Ishikawa (cell line): Measurements from ENCODE around the gene EZH2.

ENCODE experiments used
- CEBPB ChIP-seq: IDR thresholded peaks from 2 replicates; pipeline ENCODE4 v1.6.1; 2012
- CREB1 ChIP-seq: IDR thresholded peaks from 2 replicates; pipeline ENCODE4 v1.6.1; 2012; ENCODE audit warnings: low read depth
- EGR1 ChIP-seq: IDR thresholded peaks from 2 replicates; pipeline ENCODE4 v1.6.1; 2012
- REST ChIP-seq: IDR thresholded peaks from 2 replicates; pipeline ENCODE4 v1.6.1; 2012; ENCODE audit warnings: low read depth, mild to moderate bottlenecking
- TEAD4 ChIP-seq: IDR thresholded peaks from 2 replicates; pipeline ENCODE4 v1.6.1; 2012
- YY1 ChIP-seq: IDR thresholded peaks from 2 replicates; pipeline ENCODE4 v1.6.1; 2012; ENCODE audit warnings: low read depth
- ZBTB7A ChIP-seq: IDR thresholded peaks from 2 replicates; pipeline ENCODE4 v1.6.1; 2012; ENCODE audit warnings: low read depth

GRCh38 chr7:148916186-148916585, 32.1 kb upstream of the EZH2 start:
- TF ChIP-seq YY1, result no peak
- no peak for TF ChIP-seq REST
- TF ChIP-seq TEAD4, result no peak
- TF ChIP-seq EGR1, result no peak
- TF ChIP-seq CEBPB, result no peak
- no peak for TF ChIP-seq CREB1
- TF ChIP-seq ZBTB7A, result no peak
